Stimulated activated naive CD4-positive, alpha-beta T cell (primary cell): ENCODE data around the gene RFESD.

Experiments
- DNase-seq, 6 experiments: peaks; one replicate each; lab custom pipeline; 2025; lab: John Stamatoyannopoulos, UW

RFESD gene

DNA sequence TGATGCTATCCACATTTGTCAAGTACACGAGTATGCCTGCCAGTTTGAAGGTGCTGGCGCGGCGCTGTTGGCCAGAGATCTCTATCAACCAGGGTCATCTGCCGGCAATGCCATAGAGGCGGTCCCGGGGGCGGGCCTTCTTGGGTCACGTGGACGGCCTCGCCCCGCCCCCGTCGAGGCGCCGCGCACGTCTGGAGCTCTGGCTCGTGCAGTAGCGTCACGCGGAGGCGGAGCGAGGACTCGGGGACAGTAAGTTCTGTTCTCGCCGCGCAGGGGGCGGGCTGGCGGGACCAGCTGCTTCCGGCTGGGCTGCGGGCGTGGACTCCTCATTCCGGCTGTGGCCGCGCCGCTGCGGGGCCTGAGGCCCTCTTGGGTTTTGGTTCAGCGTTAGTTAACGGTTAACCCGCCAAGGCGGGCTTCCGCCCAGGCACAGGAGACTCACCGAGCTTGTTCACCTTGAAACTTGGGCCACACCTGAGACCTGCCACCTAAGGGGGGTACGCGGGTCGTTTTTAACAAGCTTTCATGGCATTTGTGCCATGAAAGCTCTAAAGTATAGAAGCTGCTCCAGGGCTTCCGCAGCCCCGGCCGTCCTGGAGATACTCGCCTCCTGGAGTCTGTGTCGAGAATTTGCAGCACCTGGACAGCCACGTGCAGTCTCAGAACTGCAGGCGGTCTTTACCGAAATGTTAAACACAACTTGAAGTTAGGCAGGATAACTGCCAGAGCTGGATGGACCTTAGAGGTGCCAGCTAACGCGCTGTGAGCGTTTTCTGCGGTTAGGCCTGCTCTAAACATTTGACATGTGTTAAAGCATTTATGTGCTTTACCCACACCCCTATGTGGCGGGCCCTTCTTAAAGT, at the start of gene RFESD:
Gene RFESD, plus strand, starts transcription at position 209 of the 863 bp plus-strand sequence. CDS start 5,495 bp downstream, outside the sequence.
- DNase-seq, result peak; percentile 81 to 93 (median 88)

DNA sequence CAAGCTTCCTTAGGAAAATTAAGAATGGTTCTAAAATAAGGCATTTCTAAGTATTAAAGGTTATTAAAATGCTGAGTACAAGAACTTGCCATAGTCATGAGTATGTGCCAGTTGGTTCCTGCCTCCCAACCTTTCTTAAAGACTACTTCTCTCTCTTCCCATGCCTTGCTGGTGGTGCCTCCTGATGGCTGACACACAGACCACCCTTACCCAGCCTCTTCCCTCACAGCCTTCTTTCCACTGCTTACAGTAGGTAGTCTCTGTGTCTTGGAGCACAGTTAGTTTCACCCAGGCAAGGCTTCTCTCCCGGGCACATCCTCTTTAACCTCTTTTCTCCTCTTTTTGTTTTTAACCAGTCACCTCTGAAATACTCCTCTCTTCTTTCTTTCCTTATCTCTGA, 47.3 kb upstream of the RFESD start:
- no peak for DNase-seq

DNA sequence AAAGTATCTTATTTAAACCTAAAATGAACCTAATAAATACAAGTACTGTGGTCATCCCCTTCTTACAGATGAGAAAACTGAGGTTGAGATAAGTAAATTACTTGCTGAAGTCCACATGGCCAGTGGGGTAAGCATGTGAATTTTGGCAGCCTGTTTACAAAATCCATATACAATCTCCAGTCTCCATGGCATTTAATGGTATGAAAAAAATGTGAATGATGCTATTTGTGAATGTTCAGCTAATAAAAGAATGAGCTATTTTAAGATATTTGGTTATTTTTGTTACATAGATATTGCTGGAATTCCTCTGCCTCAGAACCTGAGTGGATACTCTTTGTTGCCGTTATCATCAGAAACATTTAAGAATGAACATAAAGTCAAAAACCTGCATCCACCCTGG, 46.0 kb upstream of the RFESD start:
- no peak for DNase-seq

DNA sequence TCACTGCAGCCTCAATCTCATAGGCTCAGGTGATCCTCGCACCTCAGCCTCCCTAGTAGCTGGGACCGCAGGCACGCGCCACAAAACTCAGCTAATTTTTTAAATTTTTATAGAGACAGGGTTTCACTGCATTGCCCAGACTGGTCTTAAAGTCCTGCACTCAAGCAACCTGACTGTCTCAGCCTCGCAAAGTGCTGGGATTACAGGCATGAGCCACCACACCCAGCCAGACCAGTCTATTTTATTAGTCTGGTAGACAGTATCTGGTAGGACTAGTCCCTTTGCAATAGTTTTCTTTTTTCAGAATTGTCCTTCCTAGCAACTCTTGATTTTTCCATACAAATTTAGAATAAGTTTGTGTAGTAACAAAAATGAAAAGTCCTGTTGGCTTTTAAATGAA, 40.8 kb upstream of the RFESD start:
- no peak for DNase-seq

DNA sequence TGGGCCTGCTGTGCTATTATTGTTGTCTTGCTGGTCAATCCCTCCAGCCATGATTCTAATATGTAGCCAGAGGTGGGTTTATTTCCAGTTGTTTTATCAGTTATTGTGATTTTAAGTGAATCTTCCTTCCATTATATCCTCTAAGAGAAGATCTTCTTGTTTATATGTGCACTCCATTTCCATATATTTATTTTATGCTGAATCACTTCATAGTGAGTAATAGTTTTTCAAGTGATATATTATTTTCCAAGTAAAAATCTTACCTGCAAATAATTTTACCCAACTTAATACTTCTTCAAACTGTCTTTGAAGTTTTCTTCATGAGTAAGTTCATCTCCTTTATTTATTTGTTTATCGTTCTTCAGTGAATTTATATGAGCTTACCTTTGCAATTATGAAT, 40.2 kb upstream of the RFESD start:
- no peak for DNase-seq

DNA sequence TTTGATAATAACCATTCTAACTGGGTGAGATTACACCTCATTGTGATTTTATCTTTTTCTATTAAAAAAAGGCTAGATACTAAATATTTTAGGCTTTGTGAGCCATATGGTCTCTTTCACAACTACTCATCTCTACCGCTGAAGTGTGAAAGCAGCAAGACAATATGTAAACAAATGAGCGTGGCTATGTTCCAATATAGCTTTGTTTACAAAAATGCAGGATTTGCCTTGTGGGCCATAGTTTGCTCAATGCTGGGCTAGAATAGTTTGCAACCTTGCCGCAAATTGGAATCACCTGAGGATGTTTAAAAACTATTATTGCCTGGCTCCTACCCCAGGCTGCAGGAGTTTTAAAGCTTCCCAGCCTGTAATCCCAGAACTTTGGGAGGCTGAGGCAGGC, 36.9 kb upstream of the RFESD start:
- DNase-seq, result no peak

DNA sequence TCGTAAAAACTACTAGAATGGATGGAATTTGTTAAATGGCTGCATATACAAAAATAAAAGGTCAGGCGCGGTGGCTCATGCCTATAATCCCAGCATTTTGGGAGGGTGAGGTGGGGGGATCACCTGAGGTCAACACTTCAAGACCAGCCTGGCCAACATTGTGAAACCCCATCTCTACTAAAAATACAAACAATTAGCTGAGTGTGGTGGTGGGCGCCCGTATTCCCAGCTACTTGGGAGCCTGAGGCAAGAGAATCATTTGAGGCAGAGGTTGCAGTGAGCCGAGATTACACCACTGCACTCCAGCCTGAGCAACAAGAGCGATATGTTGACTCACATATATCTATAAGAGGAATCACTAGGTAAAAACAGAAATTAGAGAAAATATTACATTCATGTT, 36.0 kb upstream of the RFESD start:
- DNase-seq, result no peak

DNA sequence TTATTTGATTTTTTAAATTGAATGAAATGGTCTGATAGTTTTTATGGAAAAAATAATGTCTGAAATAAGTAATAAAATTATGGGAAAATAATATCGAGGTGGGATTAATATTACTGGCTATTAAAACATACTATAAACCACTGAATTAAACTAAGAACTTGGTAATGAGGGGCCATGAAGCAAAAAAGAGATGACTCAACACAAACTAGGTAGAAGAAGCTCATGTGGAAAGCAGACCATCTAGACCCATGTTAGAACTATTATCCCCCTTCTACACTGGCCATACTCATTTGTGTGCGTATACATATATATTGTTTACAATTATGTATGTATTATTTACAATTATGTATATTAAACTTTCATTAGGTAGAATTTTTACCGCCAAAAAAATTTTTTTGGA, 35.2 kb upstream of the RFESD start:
- no peak for DNase-seq

DNA sequence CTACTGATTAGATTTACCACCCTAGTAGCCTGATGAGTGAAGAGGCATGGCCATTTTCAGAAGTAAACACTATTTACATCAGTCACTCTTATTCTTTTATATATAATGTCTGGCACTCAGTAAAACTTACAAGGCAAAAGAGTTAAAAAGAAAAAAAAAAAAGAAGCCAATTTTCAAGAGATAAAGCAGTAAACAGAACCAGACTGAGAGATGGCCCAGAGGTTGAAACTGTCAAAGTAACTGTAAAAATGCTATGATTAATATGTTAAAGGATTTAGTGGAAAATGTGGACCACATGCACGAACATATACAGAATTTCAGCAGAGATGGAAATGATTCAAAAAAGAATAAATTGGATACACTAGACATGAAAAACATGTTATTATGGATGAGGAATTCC, 33.1 kb upstream of the RFESD start:
- no peak for DNase-seq

DNA sequence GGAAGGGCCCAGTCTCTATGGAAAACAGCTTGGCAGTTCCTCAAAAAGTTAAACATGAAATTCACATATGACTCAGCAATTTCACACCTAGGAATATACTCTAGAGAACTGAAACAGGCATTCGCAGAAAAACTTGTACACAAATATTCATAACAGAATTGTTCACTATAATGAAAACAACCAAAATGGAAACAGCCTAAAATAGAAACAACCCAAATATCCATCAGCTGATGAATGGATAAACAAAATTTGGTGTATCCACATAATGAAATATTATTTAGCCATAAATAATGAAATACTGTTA, 31.5 kb upstream of the RFESD start:
- DNase-seq, result no peak

DNA sequence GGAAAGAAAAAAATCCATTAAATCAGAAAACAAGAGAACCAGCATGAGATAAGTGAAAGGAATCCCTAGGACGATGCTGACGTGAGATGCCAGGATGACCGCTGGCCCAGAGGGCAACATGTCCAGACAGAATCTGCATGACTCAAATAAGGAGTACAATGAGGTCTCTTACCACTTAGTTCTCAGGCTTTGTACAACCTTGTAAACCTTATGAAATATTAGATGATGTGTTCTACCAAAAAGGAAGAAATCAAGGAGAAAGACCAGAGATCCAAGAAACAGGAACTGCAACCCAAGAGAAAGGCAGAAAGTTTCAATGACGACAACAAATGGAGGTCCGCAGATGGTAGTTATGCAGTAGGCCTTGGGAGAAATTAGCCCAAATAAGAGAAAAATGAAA, 29.5 kb upstream of the RFESD start:
- DNase-seq, result no peak

DNA sequence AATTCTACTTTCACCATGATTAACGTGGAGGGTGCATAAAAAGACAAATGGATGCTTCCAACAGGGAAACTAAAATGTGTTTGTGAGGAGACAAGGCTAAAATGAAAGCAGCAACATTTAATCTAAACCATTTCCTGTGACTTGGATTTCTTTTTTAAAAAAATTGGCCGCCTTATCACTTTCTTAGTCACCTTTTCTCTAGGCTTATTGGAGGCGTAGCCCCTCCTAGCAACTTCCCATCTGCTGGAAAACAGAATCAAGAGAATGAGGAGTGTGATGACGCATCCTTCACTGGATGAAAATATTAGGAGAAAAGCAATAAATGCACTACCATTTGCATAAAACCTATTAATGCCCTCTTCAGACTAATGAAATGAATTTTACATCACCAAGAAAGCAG, 27.5 kb upstream of the RFESD start:
- DNase-seq, result no peak

DNA sequence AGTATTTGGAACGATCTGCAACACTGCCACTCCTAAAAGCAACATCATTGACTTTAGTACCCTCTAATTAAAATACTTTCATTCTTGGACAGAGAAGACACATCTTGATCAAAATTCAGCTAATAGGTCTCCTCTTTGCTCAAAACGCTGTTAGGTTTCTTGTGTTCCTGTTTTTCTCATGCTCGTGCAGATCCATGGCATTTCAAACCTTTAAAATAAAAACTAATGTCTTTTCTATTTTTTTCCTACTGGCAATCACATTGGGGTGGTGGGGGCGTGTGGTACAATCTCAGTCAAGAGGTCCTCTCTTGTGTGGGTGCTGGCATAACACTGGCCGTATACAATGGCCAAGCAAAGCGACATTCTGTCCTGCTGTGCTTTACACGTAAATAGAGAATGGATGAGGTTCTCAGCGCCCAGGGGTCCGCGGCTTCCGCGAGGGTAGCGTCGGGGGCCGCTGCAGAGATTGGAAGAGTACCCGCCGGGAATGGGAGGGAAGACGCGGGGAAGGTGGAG, 27.0 kb upstream of the RFESD start:
- DNase-seq, result peak in 1 of 6 experiments; percentile 3

DNA sequence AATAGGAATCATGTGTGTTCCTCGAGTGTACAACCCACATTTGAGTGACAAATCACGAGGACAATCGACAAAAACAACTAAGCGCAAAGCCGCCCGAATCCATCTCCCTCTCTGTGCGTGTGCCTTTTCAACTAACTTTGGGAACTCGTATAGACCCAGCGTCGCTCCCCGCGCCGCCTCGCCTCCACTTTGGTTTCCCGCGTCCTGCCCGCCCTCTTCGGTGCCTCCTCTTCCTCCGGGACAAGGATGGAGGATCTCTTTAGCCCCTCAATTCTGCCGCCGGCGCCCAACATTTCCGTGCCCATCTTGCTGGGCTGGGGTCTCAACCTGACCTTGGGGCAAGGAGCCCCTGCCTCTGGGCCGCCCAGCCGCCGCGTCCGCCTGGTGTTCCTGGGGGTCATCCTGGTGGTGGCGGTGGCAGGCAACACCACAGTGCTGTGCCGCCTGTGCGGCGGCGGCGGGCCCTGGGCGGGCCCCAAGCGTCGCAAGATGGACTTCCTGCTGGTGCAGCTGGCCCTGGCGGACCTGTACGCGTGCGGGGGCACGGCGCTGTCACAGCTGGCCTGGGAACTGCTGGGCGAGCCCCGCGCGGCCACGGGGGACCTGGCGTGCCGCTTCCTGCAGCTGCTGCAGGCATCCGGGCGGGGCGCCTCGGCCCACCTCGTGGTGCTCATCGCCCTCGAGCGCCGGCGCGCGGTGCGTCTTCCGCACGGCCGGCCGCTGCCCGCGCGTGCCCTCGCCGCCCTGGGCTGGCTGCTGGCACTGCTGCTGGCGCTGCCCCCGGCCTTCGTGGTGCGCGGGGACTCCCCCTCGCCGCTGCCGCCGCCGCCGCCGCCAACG, 26.3 kb upstream of the RFESD start, which contains the start of gene GPR150:
Gene GPR150, plus strand, starts transcription at position 58 of the 840 bp plus-strand sequence. Its CDS starts 189 bp downstream, at position 247.
- DNase-seq, result peak; percentile 23 to 59 (median 45)

DNA sequence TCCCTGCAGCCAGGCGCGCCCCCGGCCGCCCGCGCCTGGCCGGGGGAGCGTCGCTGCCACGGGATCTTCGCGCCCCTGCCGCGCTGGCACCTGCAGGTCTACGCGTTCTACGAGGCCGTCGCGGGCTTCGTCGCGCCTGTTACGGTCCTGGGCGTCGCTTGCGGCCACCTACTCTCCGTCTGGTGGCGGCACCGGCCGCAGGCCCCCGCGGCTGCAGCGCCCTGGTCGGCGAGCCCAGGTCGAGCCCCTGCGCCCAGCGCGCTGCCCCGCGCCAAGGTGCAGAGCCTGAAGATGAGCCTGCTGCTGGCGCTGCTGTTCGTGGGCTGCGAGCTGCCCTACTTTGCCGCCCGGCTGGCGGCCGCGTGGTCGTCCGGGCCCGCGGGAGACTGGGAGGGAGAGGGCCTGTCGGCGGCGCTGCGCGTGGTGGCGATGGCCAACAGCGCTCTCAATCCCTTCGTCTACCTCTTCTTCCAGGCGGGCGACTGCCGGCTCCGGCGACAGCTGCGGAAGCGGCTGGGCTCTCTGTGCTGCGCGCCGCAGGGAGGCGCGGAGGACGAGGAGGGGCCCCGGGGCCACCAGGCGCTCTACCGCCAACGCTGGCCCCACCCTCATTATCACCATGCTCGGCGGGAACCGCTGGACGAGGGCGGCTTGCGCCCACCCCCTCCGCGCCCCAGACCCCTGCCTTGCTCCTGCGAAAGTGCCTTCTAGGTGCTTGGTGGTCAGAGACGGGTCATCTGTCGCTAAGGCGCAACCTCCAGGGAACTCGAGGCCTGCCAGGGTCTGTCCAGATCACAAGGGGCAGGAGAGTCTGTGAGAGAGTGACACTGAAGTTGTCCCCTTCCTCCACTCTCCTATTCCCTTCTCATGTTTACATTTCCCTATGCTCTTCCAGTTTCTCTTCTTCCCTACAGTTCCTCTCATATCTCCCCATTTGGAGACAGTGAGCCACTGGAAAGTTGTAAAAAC, 25.4 kb upstream of the RFESD start:
- peak; percentile 8 to 67 (median 45) for DNase-seq

DNA sequence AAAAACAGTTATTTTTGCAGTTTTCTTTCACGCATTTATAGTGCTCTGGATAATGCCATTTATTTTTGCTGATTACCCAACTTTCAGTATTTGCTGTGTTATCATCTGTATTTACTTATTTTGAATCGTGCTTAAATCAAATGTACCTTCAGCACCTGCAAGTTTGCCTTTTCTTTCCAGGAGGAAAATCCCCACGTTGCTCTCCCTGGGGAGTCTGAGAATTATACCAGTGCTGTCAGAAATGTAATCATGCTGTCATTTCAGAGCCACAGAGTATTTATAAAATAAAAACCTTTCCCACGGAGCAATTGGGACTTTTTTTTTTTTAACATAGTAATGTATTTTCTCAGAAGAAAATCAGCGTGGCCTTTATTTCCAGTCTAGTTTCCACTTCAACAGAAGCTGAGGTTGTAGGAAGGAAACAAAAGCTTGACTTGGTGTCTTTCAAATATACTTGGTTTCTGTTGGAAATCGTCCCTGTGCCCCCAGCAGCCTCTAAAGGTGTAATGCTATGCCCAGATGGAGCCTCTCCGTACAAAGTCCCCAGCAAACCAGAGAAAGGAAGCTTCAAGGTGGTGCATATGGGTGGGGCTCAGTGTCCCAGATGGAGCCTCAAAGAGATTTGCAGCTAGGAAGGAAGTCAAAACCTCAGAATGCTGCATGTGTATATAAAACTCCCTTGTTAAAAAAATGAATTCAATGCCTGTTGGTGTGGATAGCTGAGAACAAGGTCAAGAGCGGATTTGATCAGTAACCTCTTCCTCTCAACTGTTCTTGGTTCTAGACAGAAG, 24.5 kb upstream of the RFESD start:
- DNase-seq, result peak; percentile 6 to 74 (median 46)

DNA sequence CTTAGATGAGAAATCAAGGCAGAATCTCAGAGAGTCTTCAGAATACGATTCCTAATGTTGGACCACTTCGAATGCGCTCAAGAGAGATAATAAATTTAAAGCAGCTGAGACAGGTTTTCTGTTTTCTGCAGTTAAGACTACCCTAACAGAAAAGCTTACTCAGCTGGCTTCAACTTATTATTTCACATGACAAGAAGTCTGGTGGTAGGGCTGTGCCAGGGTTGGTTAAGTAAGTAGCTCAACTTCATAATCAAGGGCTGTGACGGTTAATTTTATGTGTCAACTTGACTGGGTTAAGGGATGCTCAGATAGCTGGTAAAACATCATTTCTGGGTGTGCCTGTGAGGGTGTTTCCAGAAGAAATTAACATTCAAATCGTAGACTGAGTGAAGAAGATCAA, 22.9 kb upstream of the RFESD start:
- DNase-seq, result no peak

DNA sequence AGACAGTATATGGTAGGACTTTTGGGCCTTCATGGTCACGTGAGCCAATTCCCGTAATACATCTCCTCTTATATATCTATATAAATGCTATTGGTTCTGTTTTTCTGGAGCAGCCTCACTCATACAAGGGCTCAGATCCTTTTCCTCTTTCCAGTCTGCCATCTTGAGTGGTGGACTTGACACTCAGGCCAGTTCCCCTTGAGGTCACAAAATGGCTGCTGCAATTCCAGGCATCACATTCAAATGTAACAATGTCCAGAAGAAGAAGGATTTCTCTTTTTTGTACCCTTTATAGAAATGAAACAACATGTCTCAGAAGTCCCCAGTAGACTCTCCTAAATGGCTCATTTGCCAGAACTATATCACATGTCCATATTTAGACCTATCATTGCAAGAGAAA, 22.2 kb upstream of the RFESD start:
- DNase-seq, result no peak

DNA sequence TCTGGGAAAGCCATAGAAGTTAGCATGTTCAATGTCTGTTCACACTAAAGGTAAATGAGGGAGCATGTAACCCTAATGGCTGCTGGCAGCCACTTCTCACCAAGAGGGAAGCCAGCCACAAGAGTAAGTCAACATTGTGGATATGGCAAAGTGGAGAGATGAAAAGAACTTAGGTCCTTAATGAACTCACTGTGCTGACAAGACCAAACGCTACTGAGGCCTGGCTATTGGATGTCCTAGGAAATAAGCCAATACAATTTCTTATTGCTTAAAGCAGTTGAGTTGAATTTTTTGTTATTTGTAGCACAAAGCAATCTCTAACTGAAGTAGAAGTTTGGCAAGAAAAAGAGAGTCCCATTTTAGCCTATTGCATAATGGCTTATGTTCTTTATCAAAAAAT, 19.9 kb upstream of the RFESD start:
- no peak for DNase-seq

DNA sequence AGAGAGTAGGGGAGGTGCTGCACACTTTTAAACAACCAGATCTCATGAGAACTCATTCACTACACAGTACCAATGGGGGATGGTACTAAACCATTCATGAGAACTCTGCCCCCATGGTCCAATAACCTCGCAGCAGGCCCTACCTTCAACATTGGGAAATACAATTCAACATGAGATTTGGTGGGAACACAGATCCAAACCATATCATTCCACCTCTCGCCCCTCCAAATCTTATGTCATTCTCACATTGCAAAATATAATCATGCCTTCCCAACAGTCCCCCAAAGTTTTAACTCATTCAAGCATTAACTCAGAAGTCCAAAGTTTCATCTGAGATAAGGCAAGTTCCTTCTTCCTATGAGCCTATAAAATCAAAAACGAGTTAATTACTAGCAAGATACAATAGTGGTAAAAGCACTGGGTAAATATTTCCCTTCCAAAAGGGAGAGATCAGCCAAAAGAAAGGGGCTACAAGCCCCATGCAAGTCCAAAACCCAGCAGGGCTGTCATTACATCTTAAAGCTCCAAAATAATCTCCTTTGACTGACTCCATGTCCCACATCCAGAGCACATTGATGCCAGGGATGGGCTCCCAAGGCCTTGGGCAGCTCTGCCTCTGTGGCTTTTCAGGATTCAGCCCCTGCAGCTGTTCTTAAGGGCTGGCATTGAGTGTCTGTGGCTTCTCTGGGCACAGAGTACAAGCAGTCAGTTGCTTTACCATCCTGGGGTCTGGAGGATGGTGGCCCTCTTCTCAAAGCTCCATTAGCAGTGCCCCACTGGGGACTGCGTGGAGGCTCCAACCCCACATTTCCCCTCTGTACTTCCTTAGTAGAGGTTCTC, 18.4 kb upstream of the RFESD start:
- no peak for DNase-seq
